Vagina (tissue), 2 donors: ENCODE measurements around the gene CHRND. TPM values are rescaled to one million over a fixed set of nuclear protein-coding genes. Genes with fewer than 3 reads are reported as not detected.
A peak's percentile ranks its signal among the peaks of the same experiment; 100 is the strongest.

Source experiments
- DNase-seq, 2 donors: peaks; one replicate each; pipeline ENCODE4 v3.0.0-alpha.2; 2017; ENCODE audit errors: extremely low spot score in 2 of 2
- H3K27ac ChIP-seq: fragments of 200-600 bp; sonication (generic); one replicate; pipeline ENCODE4 v1.5.1; 2019
- H3K27me3 ChIP-seq: fragments of 200-600 bp; sonication (generic); one replicate; pipeline ENCODE4 v1.5.1; 2019
- H3K36me3 ChIP-seq, 2 donors: fragments of 200-600 bp; sonication (generic); one replicate each; pipeline ENCODE4 v1.5.1; 2017 to 2019
- H3K4me1 ChIP-seq: fragments of 200-600 bp; sonication (generic); one replicate; pipeline ENCODE4 v1.5.1; 2019
- H3K4me3 ChIP-seq, 2 donors: fragments of 200-600 bp; sonication (generic); 1 replicate in 1 of 2; 2 replicates in 1 of 2; pipeline ENCODE4 v1.5.1; 2016 to 2019
- H3K9me3 ChIP-seq: fragments of 200-600 bp; sonication (generic); one replicate; pipeline ENCODE4 v1.5.1; 2019
- POLR2A ChIP-seq, 2 donors: fragments of 450-650 bp; IDR thresholded peaks; one replicate each; pipeline ENCODE4 v1.6.1; 2017; ENCODE audit warnings: antibody characterized with exemption in 2 of 2, mild to moderate bottlenecking in 2 of 2, moderate library complexity in 2 of 2
- POLR2AphosphoS5 ChIP-seq, 2 donors: sonication (generic); formaldehyde crosslinking; IDR thresholded peaks; one replicate each; pipeline ENCODE4 v1.9.0; 2017; ENCODE audit warnings: antibody characterized with exemption in 2 of 2, mild to moderate bottlenecking in 2 of 2, low read depth in 1 of 2; ENCODE audit not compliant: insufficient read depth in 1 of 2
- intact Hi-C: fragments of 100-400 bp; cut with DNase I; formaldehyde crosslinking; loops from one replicate; pipeline ENCODE4 v1.15.1; 2023
- total RNA-seq: library from RNA; depleted of rRNA; stranded (reverse); fragments of >200 nt; gene quantifications from one replicate; pipeline ENCODE4 v1.2.3, GENCODE V29; 2016
- TF ChIP-seq, protein P1 (sequence below), 3 experiments: fragments of 450-650 bp in 2 of 3; fragments of 200-600 bp in 1 of 3; sonication (generic) in 1 of 3; IDR thresholded peaks; one replicate each; pipeline ENCODE4 v1.5.1; 2017 to 2019; ENCODE audit warnings: antibody characterized with exemption in 3 of 3, mild to moderate bottlenecking in 2 of 3, moderate library complexity in 2 of 3

Gene CHRND
- total RNA-seq, 1 donor from 2014 or later, result not detected

DNA sequence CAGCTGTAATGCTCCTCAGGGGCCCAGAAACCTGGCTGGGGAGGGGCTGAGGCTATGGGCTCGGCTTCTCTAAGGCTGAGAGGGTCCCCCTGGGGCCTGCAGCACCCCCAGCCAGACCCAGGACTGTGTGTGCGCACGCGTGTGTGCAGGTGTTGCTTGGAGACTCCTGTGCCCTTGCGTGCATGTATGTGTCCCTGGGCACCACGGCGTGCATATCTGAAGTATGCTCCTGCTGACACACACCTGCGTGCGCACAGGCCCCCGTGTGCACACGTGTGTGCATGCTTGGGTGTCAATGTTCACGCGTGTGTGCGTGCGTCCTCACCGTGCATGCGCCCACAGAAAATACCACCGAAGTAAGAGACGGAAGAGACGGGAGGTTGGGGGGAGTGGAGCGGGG, 23.4 kb upstream of the CHRND start:
- no peak overlapping the region for H3K27ac ChIP-seq
- intact Hi-C loops, result no loop called here

DNA sequence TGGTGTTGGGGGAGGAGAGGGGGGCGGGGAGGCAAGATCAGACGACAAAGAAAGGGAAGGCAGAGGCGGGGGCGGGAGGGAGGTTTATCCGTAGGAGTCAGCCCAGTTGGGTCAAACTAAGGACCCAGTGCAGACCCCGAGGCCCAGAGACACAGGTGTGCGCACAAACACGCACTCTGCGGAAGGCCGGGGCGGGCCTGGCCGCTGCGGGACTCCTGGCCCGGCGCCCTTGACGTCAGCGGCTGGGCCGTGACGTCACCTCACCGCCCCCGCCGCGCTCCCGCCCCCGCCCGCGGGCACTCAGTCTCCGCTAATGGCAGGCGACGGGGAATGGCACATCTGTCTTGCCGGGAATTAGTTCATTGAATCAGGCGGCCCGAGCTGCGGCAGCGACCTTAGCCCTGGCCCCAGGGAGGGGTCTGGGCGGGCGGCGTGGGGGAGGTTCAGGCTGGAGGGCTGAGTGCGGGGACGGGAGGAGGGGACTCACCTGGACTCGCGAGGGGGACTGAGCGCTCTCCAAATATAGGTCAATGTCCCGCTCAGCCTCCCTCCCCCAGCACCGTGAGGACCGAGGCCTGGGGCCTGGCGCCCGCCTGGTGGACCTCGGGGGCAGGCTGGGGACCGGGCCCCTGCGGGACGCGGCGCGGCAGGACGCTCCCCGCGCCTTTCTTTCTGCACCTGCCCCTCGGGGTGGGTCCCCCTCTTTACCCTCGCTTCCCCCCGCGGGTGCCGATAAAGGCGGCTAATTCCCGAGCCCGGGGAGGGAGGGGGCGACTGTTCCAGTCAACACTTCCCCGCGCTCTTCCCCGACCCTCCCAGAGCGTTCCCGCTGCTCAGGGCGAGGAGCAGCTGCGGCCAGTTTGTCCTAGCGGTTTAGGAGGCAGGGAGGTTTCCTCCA, 22.8 kb upstream of the CHRND start:
- TF ChIP-seq, protein P1, sequence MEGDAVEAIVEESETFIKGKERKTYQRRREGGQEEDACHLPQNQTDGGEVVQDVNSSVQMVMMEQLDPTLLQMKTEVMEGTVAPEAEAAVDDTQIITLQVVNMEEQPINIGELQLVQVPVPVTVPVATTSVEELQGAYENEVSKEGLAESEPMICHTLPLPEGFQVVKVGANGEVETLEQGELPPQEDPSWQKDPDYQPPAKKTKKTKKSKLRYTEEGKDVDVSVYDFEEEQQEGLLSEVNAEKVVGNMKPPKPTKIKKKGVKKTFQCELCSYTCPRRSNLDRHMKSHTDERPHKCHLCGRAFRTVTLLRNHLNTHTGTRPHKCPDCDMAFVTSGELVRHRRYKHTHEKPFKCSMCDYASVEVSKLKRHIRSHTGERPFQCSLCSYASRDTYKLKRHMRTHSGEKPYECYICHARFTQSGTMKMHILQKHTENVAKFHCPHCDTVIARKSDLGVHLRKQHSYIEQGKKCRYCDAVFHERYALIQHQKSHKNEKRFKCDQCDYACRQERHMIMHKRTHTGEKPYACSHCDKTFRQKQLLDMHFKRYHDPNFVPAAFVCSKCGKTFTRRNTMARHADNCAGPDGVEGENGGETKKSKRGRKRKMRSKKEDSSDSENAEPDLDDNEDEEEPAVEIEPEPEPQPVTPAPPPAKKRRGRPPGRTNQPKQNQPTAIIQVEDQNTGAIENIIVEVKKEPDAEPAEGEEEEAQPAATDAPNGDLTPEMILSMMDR (IDR thresholded peaks at IDR 0.05), result no peak
- TF ChIP-seq POLR2AphosphoS5 (IDR thresholded peaks at IDR 0.05; ENCODE audit: insufficient read depth in 1 of 2, low read depth in 1 of 2), result no peak
- no peak for TF ChIP-seq POLR2A (IDR thresholded peaks at IDR 0.05)
- peak overlapping the region; percentile 36 to 51 for H3K4me3 ChIP-seq
- no peaks in the 10 kb centered on the region for H3K27me3 ChIP-seq
- no peak overlapping the region for H3K27ac ChIP-seq
- no peaks in the 10 kb centered on the region for H3K36me3 ChIP-seq
- no peak for DNase-seq
- H3K9me3 ChIP-seq, result no peaks in the 10 kb centered on the region
- H3K4me1 ChIP-seq, result peaks cover 16% of the 10 kb centered on the region
- intact Hi-C loops, result no loop called here

More for the DNA sequence above, 23.4 kb upstream of the CHRND start:
- no peak for DNase-seq
- Histone ChIP-seq H3K4me3 (peak overlapping the region; percentile 36 to 51), H3K27me3 (no peaks in the 10 kb centered on the region), H3K4me1 (peaks cover 16% of the 10 kb centered on the region), H3K9me3 (no peaks in the 10 kb centered on the region), H3K36me3 (no peaks in the 10 kb centered on the region)
- TF ChIP-seq POLR2AphosphoS5 (IDR thresholded peaks at IDR 0.05; ENCODE audit: insufficient read depth in 1 of 2, low read depth in 1 of 2), result no peak
- no peak for TF ChIP-seq POLR2A (IDR thresholded peaks at IDR 0.05)
- TF ChIP-seq, protein P1 (IDR thresholded peaks at IDR 0.05), result no peak

DNA sequence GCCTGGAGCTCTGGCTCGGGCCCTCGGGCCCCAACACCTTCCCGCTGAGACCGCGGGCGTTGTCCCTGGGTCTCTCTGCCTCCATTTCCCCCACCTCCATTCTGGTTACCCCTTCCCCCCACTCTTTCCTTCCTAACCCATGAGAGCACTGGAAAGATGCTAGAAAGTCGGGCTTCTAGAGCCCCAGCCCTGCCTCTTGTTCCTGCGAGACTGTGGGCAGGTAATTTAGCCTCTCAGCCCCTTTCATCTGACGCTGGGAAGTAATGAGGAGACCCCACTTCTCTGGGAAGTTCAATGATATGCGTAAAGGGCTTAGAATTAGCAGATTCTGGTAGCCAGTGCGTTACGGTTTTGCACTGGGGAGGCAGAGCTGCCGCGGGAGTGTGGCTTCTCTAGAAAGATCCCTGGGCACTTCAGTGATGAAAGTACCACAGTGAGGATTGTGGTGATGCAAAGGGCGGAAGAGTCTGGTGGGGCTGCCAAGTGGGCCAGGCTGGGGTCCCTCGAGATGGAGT, 22.1 kb upstream of the CHRND start:
- TF ChIP-seq, protein P1 (IDR thresholded peaks at IDR 0.05), result no peak
- TF ChIP-seq POLR2AphosphoS5 (IDR thresholded peaks at IDR 0.05; ENCODE audit: insufficient read depth in 1 of 2, low read depth in 1 of 2) (no peak), POLR2A (IDR thresholded peaks at IDR 0.05) (no peak)
- H3K36me3 ChIP-seq, result no peaks in the 10 kb centered on the region
- H3K27me3 ChIP-seq, result no peaks in the 10 kb centered on the region
- no peaks in the 10 kb centered on the region for H3K9me3 ChIP-seq
- no peak overlapping the region for H3K27ac ChIP-seq
- H3K4me3 ChIP-seq, result peak overlapping the region; percentile 36 to 51
- H3K4me1 ChIP-seq, result peaks cover 16% of the 10 kb centered on the region
- no peak for DNase-seq
- intact Hi-C loops, result no loop called here

DNA sequence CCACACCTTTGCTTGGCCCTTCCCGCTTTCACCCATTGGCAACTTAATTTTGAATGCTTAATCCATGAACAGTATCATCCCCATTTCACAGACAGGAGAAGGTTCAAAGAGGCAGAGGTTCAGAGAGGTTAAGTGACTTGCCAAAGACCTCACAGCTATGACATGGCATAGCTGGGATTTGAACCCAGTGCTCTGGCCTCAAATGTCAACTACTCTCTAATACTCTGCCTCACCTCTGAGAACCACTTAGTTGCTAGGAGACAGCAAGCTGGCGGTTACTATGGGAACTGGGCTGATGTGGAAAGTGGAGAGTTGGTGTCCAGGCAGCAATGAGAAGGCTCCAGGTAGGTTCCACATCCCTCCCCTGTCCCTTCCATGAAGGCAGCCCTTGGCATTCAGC, 21.5 kb upstream of the CHRND start:
- H3K4me1 ChIP-seq, result peaks cover 16% of the 10 kb centered on the region
- TF ChIP-seq POLR2A (IDR thresholded peaks at IDR 0.05), result no peak
- no peak for TF ChIP-seq POLR2AphosphoS5 (IDR thresholded peaks at IDR 0.05; ENCODE audit: insufficient read depth in 1 of 2, low read depth in 1 of 2)
- TF ChIP-seq, protein P1 (IDR thresholded peaks at IDR 0.05), result no peak
- H3K4me3 ChIP-seq, result no peak overlapping the region
- DNase-seq, result no peak
- H3K27me3 ChIP-seq, result no peaks in the 10 kb centered on the region
- intact Hi-C loops, result no loop called here
- H3K36me3 ChIP-seq, result no peaks in the 10 kb centered on the region
- no peaks in the 10 kb centered on the region for H3K9me3 ChIP-seq
- no peak overlapping the region for H3K27ac ChIP-seq

DNA sequence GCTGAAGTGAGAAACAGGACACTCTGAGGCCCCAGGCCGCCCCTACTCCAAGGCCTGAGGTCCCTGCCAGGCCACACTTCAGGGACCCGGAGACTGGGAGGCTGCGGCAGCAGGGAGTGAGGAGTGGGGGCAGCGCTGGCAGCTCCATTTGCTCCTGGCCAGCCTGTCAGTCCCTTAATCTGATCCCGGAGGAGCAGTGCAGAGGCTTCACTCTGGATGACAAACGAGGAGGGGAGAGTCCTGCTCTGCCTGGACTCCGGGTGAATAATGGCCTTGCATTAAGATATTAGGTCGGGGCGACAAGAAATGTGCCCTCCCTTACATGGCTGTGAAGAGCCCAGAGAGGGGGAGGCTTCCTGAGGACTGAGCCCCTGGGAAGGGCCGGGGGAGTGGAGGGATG, 20.1 kb upstream of the CHRND start:
- Histone ChIP-seq H3K36me3 (no peaks in the 10 kb centered on the region), H3K4me1 (peaks cover 16% of the 10 kb centered on the region), H3K9me3 (no peaks in the 10 kb centered on the region), H3K4me3 (no peak overlapping the region), H3K27ac (no peak overlapping the region), H3K27me3 (no peaks in the 10 kb centered on the region)
- intact Hi-C loops, result no loop called here
- DNase-seq, result no peak
- TF ChIP-seq POLR2A (IDR thresholded peaks at IDR 0.05), result no peak
- TF ChIP-seq POLR2AphosphoS5 (IDR thresholded peaks at IDR 0.05; ENCODE audit: insufficient read depth in 1 of 2, low read depth in 1 of 2), result no peak
- TF ChIP-seq, protein P1 (IDR thresholded peaks at IDR 0.05), result no peak
